ENCODE measurements around the gene NSD2.
"Not testable (repeated sequence)": the region's sequence is repeated elsewhere in the genome, so short reads cannot be mapped to it uniquely, and the experiment has no call there.

The NSD2 gene

GRCh38 chr4:1842339-1842895, 28.8 kb upstream of the NSD2 start:
- no peak for DNase-seq

- no peak for DNase-seq
Observed at GRCh38 chr4:1842993-1843448, 28.2 kb upstream of the NSD2 start.

- DNase-seq: no peak
Observed at GRCh38 chr4:1843852-1844251, 27.3 kb upstream of the NSD2 start.

- DNase-seq: not testable (repeated sequence)
Observed at GRCh38 chr4:1844618-1845017, 26.6 kb upstream of the NSD2 start.

- no peak for DNase-seq
Observed at GRCh38 chr4:1846580-1846979, 24.6 kb upstream of the NSD2 start.

- DNase-seq: no peak
Observed at GRCh38 chr4:1850276-1850675, 20.9 kb upstream of the NSD2 start.

GRCh38 chr4:1851160-1851559, 20.0 kb upstream of the NSD2 start:
- no peak for DNase-seq

- DNase-seq: no peak
Observed at GRCh38 chr4:1851575-1852410, 19.4 kb upstream of the NSD2 start.

GRCh38 chr4:1852904-1853623, 18.1 kb upstream of the NSD2 start:
- no peak for DNase-seq

- no peak for DNase-seq
Observed at GRCh38 chr4:1854752-1855151, 16.4 kb upstream of the NSD2 start.

- peak; percentile 21 for DNase-seq
Observed at GRCh38 chr4:1855333-1856070, 15.7 kb upstream of the NSD2 start.

- peak; percentile 93 for DNase-seq
Observed at GRCh38 chr4:1856071-1856942, 14.9 kb upstream of the NSD2 start, which contains the start of gene LETM1. LETM1 (minus strand) TSS chr4:1856156; CDS start chr4:1855950, 206 bp downstream.

GRCh38 chr4:1856943-1857699, 14.1 kb upstream of the NSD2 start:
- DNase-seq: no peak

GRCh38 chr4:1857931-1858330, 13.3 kb upstream of the NSD2 start:
- no peak for DNase-seq

GRCh38 chr4:1859389-1859753, 11.8 kb upstream of the NSD2 start:
- no peak for DNase-seq

- DNase-seq: no peak
Observed at GRCh38 chr4:1862055-1862911, 8.9 kb upstream of the NSD2 start.

GRCh38 chr4:1862961-1863296, 8.3 kb upstream of the NSD2 start:
- DNase-seq: no peak

GRCh38 chr4:1863297-1864033, 7.7 kb upstream of the NSD2 start:
- no peak for DNase-seq

Data from activated naive CD4-positive, alpha-beta T cell treated with Interleukin-2 at 50 U/mL for 16 hours (primary cell).